ENCODE results near the gene AKR1B1. TPM values are rescaled to one million over a fixed set of nuclear protein-coding genes. Genes with fewer than 3 reads are reported as not detected.

AKR1B1 gene
- total and polyA plus RNA-seq, 2 of the 4 experiments (the other 2 are of a cell fraction): 90.9 to 201 TPM

DNA sequence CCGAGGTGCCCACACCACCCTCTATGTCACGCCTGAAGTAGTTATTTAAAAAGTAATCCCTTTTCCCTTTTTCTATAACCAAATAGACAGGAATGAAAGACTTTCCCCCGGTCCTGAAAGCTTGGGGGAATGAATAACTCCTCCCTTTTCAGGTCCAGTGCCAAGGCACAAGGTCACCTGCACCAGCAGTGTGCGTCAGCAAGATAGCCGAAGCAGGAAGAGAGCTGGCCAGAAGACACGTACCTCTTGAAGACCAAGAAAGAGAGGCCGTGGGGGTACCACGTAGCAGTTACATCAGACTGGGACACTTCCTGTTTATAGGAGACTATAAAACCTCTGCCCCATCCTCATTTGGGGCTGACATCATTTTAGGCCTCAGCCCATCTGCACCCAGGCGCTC, 10.7 kb upstream of the AKR1B1 start:
- dilution Hi-C loops (cut with HindIII; ENCODE audit: low sequenced_read_pairs, unreplicated experiment): no loop called here
- Histone ChIP-seq H2BK20ac (ENCODE audit: low read depth, low read length) (no peak overlapping the region), H3K9me3 (ENCODE audit: control insufficient read depth, insufficient read depth, low read length) (peaks cover 4% of the 10 kb centered on the region; the same call in 1 of the 2 replicates), H4K20me1 (ENCODE audit: insufficient read depth, low read length) (no peaks in the 10 kb centered on the region), H3K36me3 (ENCODE audit: control insufficient read depth, insufficient read depth, low read length) (no peaks in the 10 kb centered on the region), H3K4me2 (ENCODE audit: low read depth, low read length) (no peak overlapping the region), H3K14ac (replicated peaks; ENCODE audit: low read depth, low read length) (no peak overlapping the region), H4K91ac (ENCODE audit: insufficient read depth, low read depth, low read length) (no peak overlapping the region), H3K9me1 (ENCODE audit: insufficient read depth, low read length) (0 out of 2 replicates have a peak, but pooled peaks cover 5% of the 10 kb centered on the region), H2BK5ac (ENCODE audit: low read depth, low read length, poor library complexity, severe bottlenecking) (no peak overlapping the region), H2AFZ (replicated peaks; ENCODE audit: low read length, poor library complexity) (no peak overlapping the region), H2BK15ac (ENCODE audit: low read depth, low read length) (no peak overlapping the region), H3K79me1 (ENCODE audit: low read depth in 1 of 2, low read length in 2 of 2) (no peaks in the 10 kb centered on the region), H2BK120ac (ENCODE audit: low read depth, low read length) (no peak overlapping the region), H3K4me3 (ENCODE audit: insufficient read depth, low read depth, low read length) (no peak overlapping the region), H3K18ac (ENCODE audit: low read depth, low read length) (no peak overlapping the region), H4K5ac (ENCODE audit: low read depth, low read length) (no peak overlapping the region), H3K27me3 (ENCODE audit: control insufficient read depth, insufficient read depth, low read length) (no peaks in the 10 kb centered on the region), H3K23ac (ENCODE audit: low read depth, low read length) (no peak overlapping the region), H2AK5ac (ENCODE audit: low read depth, low read length) (no peak overlapping the region), H3K9ac (ENCODE audit: low read depth, low read length) (no peak overlapping the region), H3K4ac (ENCODE audit: low read depth, low read length) (no peak overlapping the region), H2AK9ac (replicated peaks; ENCODE audit: low read depth, low read length, poor library complexity) (no peak overlapping the region), H4K8ac (ENCODE audit: low read depth in 2 of 2, low read length in 2 of 2) (no peak overlapping the region), H3K4me1 (ENCODE audit: control insufficient read depth, insufficient read depth, low read length) (no peaks in the 10 kb centered on the region; the same call in 1 of the 2 replicates), H3K56ac (ENCODE audit: extremely low read depth, insufficient read depth, low read length) (no peak overlapping the region), H3K27ac (ENCODE audit: insufficient read depth, low read length) (no peak overlapping the region)
- ATAC-seq (ENCODE audit: low read depth) (no peak), DNase-seq (no peak)
- TF ChIP-seq CEBPB (IDR thresholded peaks at IDR 0.05; ENCODE audit: low read depth, low read length): no peak
- TF ChIP-seq MAZ (IDR thresholded peaks at IDR 0.05; ENCODE audit: borderline replicate concordance, low read depth, low read length): no peak
- TF ChIP-seq MAFK (IDR thresholded peaks at IDR 0.05; ENCODE audit: low read depth, low read length): no peak
- no peak for TF ChIP-seq RAD21 (IDR thresholded peaks at IDR 0.05; ENCODE audit: low read length)
- TF ChIP-seq RCOR1 (IDR thresholded peaks at IDR 0.05; ENCODE audit: insufficient replicate concordance, low read length): no peak
- TF ChIP-seq BHLHE40 (IDR thresholded peaks at IDR 0.05; ENCODE audit: low read depth, low read length): no peak
- no peak for TF ChIP-seq MXI1 (IDR thresholded peaks at IDR 0.05; ENCODE audit: borderline replicate concordance, low read depth, low read length)
- no TSS peak for BruUV-seq (replicated peaks)
- in situ Hi-C loops (cut with MboI; ENCODE audit: low sequenced_read_pairs): no loop called here
- CTCF ChIA-PET: interaction anchor here (0.6 kb wide), 1 partner anchor 719 kb away, joined by 3 read pairs; no protein-coding TSS in a partner anchor
- POLR2A ChIA-PET (ENCODE audit: unreplicated experiment): no interaction called here
- WGBS, 2 experiments (ENCODE audit: extremely low coverage in 2 of 2, insufficient read length in 1 of 2): 100% methylated on average over 1 of the region's 9 CpGs; no CpG with 5 or more reads in 1 of the 2 experiments
- intact Hi-C loops (cut with micrococcal nuclease): no loop called here

Measured in IMR-90 (cell line).